D341Med (cell line): ENCODE results near the gene TXK.

Experiments
- DNase-seq: peaks from one replicate; pipeline ENCODE4 v3.0.0; 2012; ENCODE audit warnings: low spot score

The TXK gene

DNA sequence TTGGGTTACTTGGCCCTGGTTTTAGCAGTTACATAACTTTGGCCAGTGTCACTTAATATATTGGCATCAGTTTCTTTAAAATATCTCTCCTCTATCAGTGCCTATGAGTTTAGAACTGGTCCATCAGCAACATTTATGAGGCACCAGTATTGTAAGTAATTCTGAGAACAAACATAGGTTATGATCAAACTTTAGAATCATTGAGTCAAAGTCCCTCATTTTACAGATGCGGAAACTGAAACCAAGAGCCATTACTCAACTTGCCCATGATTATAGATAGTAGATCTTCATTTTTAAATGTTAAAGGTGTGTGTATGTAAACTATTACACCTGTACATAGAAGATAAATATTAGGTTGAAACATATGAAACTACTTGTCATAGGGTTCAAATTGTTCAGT, 113.0 kb downstream of the TXK start:
- no peak for DNase-seq

GRCh38 chr4:48018112-48018511, 115.9 kb downstream of the TXK start:
- DNase-seq, result no peak

DNA sequence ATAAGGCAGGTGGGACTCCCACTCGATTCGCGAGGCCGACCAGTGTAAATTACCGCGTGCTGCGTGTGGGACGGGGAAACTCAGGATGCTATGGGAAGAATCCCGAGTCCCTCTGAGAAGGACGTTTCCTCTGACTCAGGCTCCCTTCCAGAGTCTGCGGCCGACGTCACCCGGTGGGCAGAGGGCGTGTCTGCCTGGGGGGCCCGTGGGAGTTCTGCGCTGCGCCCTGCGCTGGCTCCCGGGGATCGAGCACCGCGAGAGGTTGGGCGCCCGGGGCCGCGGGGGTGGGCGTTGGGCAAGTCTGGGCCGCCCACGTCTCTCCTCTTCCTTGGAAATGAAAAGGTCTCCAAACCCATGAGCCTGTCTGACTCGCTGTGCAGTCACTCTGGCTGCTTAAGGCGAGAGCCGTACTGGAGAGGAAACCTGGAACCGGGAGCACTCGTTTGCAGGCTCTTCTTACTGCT, 116.9 kb downstream of the TXK start:
- DNase-seq, result peak; percentile 61
